B cell (primary cell): ENCODE results near the gene FHL1. TPM values are rescaled to one million over a fixed set of nuclear protein-coding genes. Genes with fewer than 3 reads are reported as not detected.
"Not testable (repeated sequence)": the region's sequence is repeated elsewhere in the genome, so short reads cannot be mapped to it uniquely, and the experiment has no call there.

Experiments used
- ATAC-seq: fragments of 200-7000 bp; cut with Tn5 transposase; one replicate; pipeline ENCODE4 v1.10.0; 2021; ENCODE audit warnings: low read depth, mild to moderate bottlenecking, moderate number of reproducible peaks, moderate library complexity
- CTCF ChIA-PET: fragments of 350-600 bp; sonication (Branson Sonifier 250); formaldehyde crosslinking; loops from one replicate; lab custom pipeline; 2021; ENCODE audit warnings: antibody characterized with exemption, inconsistent platforms; lab: Charles Lee
- POLR2A ChIA-PET: fragments of 350-600 bp; sonication (Branson Sonifier 250); formaldehyde crosslinking; loops from one replicate; lab custom pipeline; 2021; ENCODE audit warnings: antibody characterized with exemption; lab: Charles Lee
- DNase-seq: peaks from one replicate; pipeline ENCODE4 v3.0.0; 2013
- H2AFZ ChIP-seq: 2 replicates; pipeline ENCODE4 v1.6.1; 2012; ENCODE audit warnings: mild to moderate bottlenecking, low read depth, low read length; ENCODE audit not compliant: insufficient read depth, poor library complexity, severe bottlenecking
- H3K27ac ChIP-seq, 2 donors: 1 replicate in 1 of 2; 2 replicates in 1 of 2; pipeline ENCODE4 v1.5.1; 2012 to 2013; ENCODE audit warnings: low read length in 2 of 2, mild to moderate bottlenecking in 2 of 2, moderate library complexity in 1 of 2
- H3K27me3 ChIP-seq, 4 experiments: fragments of 200-600 bp in 1 of 4; sonication (generic) in 1 of 4; replicated peaks in 1 of 4; 1 replicate in 2 of 4; 2 replicates in 2 of 4; pipeline versions ENCODE4 v1.6.1 to v1.7.0; 2013 to 2016; ENCODE audit warnings: low read length in 3 of 4, mild to moderate bottlenecking in 2 of 4, mixed read lengths in 1 of 4, moderate library complexity in 1 of 4; ENCODE audit not compliant: insufficient read depth in 4 of 4, control insufficient read depth in 3 of 4; ENCODE audit errors: control extremely low read depth in 1 of 4
- H3K36me3 ChIP-seq, 2 experiments: replicated peaks in 1 of 2; 1 replicate in 1 of 2; 2 replicates in 1 of 2; pipeline versions ENCODE4 v1.6.1 to v1.7.1; 2013; ENCODE audit warnings: low read length in 1 of 2; ENCODE audit not compliant: insufficient read depth in 2 of 2, control insufficient read depth in 1 of 2; ENCODE audit errors: control extremely low read depth in 1 of 2, extremely low read depth in 1 of 2
- H3K4me1 ChIP-seq, 2 donors: fragments of 200-600 bp in 1 of 2; sonication (generic) in 1 of 2; 1 replicate in 1 of 2; 2 replicates in 1 of 2; pipeline versions ENCODE4 v1.5.1 to v1.6.1; 2013 to 2017; ENCODE audit warnings: low read length in 2 of 2; ENCODE audit not compliant: control insufficient read depth in 2 of 2, insufficient read depth in 2 of 2
- H3K4me2 ChIP-seq: replicated peaks from 2 replicates; pipeline ENCODE3; 2012; ENCODE audit warnings: mild to moderate bottlenecking, low read depth, low read length; ENCODE audit not compliant: poor library complexity, severe bottlenecking
- H3K4me3 ChIP-seq, 5 experiments: fragments of 200-600 bp in 1 of 5; sonication (generic) in 1 of 5; 1 replicate in 3 of 5; 2 replicates in 2 of 5; pipeline versions ENCODE4 v1.5.1 to v1.7.0; 2011 to 2016; ENCODE audit warnings: low read length in 4 of 5, mild to moderate bottlenecking in 4 of 5, low read depth in 2 of 5, control low read depth in 1 of 5, moderate library complexity in 1 of 5; ENCODE audit not compliant: insufficient read depth in 1 of 5; ENCODE audit errors: control extremely low read depth in 1 of 5, extremely low read depth in 1 of 5
- H3K79me2 ChIP-seq: fragments of 200-600 bp; sonication (generic); one replicate; pipeline ENCODE4 v1.6.0; 2016; ENCODE audit warnings: low read length; ENCODE audit not compliant: control insufficient read depth, insufficient read depth
- H3K9ac ChIP-seq: fragments of 200-600 bp; sonication (generic); 2 replicates; pipeline ENCODE4 v1.6.1; 2017; ENCODE audit warnings: mild to moderate bottlenecking, low read length, moderate library complexity
- H3K9me3 ChIP-seq, 3 donors: one replicate each; pipeline versions ENCODE4 v1.6.1 to v1.7.1; 2013; ENCODE audit warnings: low read length in 2 of 3; ENCODE audit not compliant: control insufficient read depth in 2 of 3, insufficient read depth in 1 of 3; ENCODE audit errors: control extremely low read depth in 1 of 3
- H4K20me1 ChIP-seq: 2 replicates; pipeline ENCODE4 v1.6.0; 2012; ENCODE audit warnings: mild to moderate bottlenecking, low read length; ENCODE audit not compliant: insufficient read depth, control insufficient read depth, poor library complexity, severe bottlenecking
- H3K27ac Mint-ChIP-seq: one replicate; pipeline ENCODE4 v1.8.0; 2021; ENCODE audit warnings: mixed read lengths
- H3K27me3 Mint-ChIP-seq: one replicate; pipeline ENCODE4 v1.8.0; 2021; ENCODE audit warnings: mixed read lengths
- H3K4me1 Mint-ChIP-seq: one replicate; pipeline ENCODE4 v1.8.0; 2021; ENCODE audit warnings: mixed read lengths
- H3K4me3 Mint-ChIP-seq: one replicate; pipeline ENCODE4 v1.8.0; 2021; ENCODE audit warnings: mixed read lengths
- H3K9me3 Mint-ChIP-seq: one replicate; pipeline ENCODE4 v1.8.0; 2022; ENCODE audit warnings: mixed read lengths; ENCODE audit not compliant: insufficient read depth
- CTCF ChIP-seq: fragments of 200-600 bp; IDR thresholded peaks from one replicate; pipeline ENCODE4 v1.8.0; 2022; ENCODE audit warnings: antibody characterized with exemption, mild to moderate bottlenecking
- EZH2 ChIP-seq: IDR thresholded peaks from 2 replicates; pipeline ENCODE4 v1.6.1; 2012; ENCODE audit warnings: borderline replicate concordance, low read depth, mild to moderate bottlenecking, moderate library complexity, low read length; ENCODE audit not compliant: insufficient read depth, poor library complexity, severe bottlenecking
- WGBS: methylation state at CpG from one replicate; pipeline ENCODE4 v1.1.5; 2013; ENCODE audit warnings: missing lambda C conversion rate; ENCODE audit not compliant: insufficient coverage; 5-methylcytosine and 5-hydroxymethylcytosine counted together
- intact Hi-C: fragments of 100-400 bp; cut with micrococcal nuclease; formaldehyde crosslinking; loops from one replicate; pipeline ENCODE4 v1.10.0; 2022
- polyA plus RNA-seq: library from polyadenylated mRNA; depleted of rRNA; stranded (reverse); fragments of >200 nt; gene quantifications from 2 replicates; pipeline ENCODE4 v1.2.3, GENCODE V29; 2012
- total RNA-seq, 2 donors: library from RNA; stranded (reverse); fragments of 120-200 nt in 1 of 2; gene quantifications; 1 replicate in 1 of 2; 2 replicates in 1 of 2; pipeline versions ENCODE4 v1.2.3 to v1.2.4, GENCODE V29; 2013 to 2022

The FHL1 gene
- total and polyA plus RNA-seq, 2 donors (not counting 1 experiment from before 2014, with no cell fraction given): 6.7 to 8.0 TPM

GRCh38 chrX:136166221-136166855, 19.0 kb downstream of the FHL1 start:
- H3K27ac Mint-ChIP-seq: no peak overlapping the region
- no peak overlapping the region for H2AFZ ChIP-seq
- H4K20me1 ChIP-seq: no peaks in the 10 kb centered on the region
- no peaks in the 10 kb centered on the region for H3K9me3 Mint-ChIP-seq
- no peaks in the 10 kb centered on the region for H3K4me1 ChIP-seq
- no peaks in the 10 kb centered on the region for H3K4me1 Mint-ChIP-seq
- no peak overlapping the region for H3K27ac ChIP-seq
- no peak for TF ChIP-seq EZH2
- TF ChIP-seq CTCF: no peak
- no peak for ATAC-seq
- H3K27me3 ChIP-seq: no peaks in the 10 kb centered on the region
- H3K9me3 ChIP-seq: no peaks in the 10 kb centered on the region
- DNase-seq: no peak
- no peak overlapping the region for H3K4me3 Mint-ChIP-seq
- H3K36me3 ChIP-seq: no peaks in the 10 kb centered on the region
- intact Hi-C loops: loop anchor here (10.0 kb wide), 1 partner anchor 48 kb away; no protein-coding TSS in a partner anchor
- H3K9ac ChIP-seq: no peak overlapping the region
- H3K27me3 Mint-ChIP-seq: no peaks in the 10 kb centered on the region
- H3K79me2 ChIP-seq: no peaks in the 10 kb centered on the region
- H3K4me3 ChIP-seq: no peak overlapping the region
- WGBS: 100% methylated on average over 2 of the region's 8 CpGs
- ChIA-PET POLR2A (no interaction called here), CTCF (interaction anchor here (0.8 to 1.0 kb wide), 3 partner anchors 102 to 138 kb away, joined by 3 to 6 read pairs (median 3); no protein-coding TSS in a partner anchor)
- H3K4me2 ChIP-seq: no peak overlapping the region

- CTCF ChIA-PET, H3K4me1 Mint-ChIP-seq, H3K4me1 ChIP-seq, H3K4me3 Mint-ChIP-seq, H3K9me3 ChIP-seq, H2AFZ ChIP-seq, H3K9ac ChIP-seq, H3K36me3 ChIP-seq, H4K20me1 ChIP-seq, H3K79me2 ChIP-seq, H3K27me3 ChIP-seq, DNase-seq, H3K9me3 Mint-ChIP-seq, H3K27me3 Mint-ChIP-seq, POLR2A ChIA-PET, ATAC-seq, H3K4me2 ChIP-seq, H3K27ac Mint-ChIP-seq, H3K4me3 ChIP-seq, H3K27ac ChIP-seq: not testable (repeated sequence)
- 90% methylated on average over 2 of the region's 6 CpGs for WGBS
- intact Hi-C loops: loop anchor here (10.0 kb wide), 1 partner anchor 47 kb away; no protein-coding TSS in a partner anchor
Observed at GRCh38 chrX:136167989-136168388, 20.7 kb downstream of the FHL1 start.
